Amygdala (tissue), 56 donors: ENCODE measurements around the gene RPL31.

Experiments
- DNase-seq, 56 donors: peaks; one replicate each; lab custom pipeline; 2025; lab: John Stamatoyannopoulos, UW

RPL31 gene

GRCh38 chr2:101053117-101053516 lies 51.0 kb downstream of the RPL31 start:
- no peak for DNase-seq
